Fibroblast of skin of left quadriceps (primary cell): ENCODE measurements around the gene AXIN2.

Experiments
- DNase-seq, 2 experiments: peaks; one replicate each; pipeline ENCODE4 v3.0.0-alpha.2; 2013; ENCODE audit warnings: low read depth in 2 of 2

The AXIN2 gene

GRCh38 chr17:65583921-65584603 is 22.6 kb upstream of the AXIN2 start:
- no peak for DNase-seq

DNA sequence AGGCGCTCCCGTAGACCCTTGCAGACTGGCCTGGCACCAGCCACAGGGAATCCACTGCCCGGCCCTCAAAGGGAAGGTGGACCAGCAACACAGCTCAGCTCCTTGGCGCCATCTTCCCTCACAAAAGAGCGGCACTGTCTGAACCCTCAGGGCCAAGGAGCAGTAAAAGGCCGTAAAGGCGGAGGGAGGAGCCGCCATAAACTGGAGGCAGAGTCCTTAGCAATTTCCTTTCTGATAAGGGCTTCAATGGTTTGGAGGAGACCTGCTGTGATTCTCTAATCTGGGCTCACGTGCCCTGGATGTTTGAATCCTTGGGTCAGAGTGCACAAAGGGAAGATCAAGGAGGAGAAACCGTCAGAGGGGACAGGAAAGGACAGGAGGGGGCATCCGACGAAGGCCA is 15.5 kb upstream of the AXIN2 start:
- no peak for DNase-seq

DNA sequence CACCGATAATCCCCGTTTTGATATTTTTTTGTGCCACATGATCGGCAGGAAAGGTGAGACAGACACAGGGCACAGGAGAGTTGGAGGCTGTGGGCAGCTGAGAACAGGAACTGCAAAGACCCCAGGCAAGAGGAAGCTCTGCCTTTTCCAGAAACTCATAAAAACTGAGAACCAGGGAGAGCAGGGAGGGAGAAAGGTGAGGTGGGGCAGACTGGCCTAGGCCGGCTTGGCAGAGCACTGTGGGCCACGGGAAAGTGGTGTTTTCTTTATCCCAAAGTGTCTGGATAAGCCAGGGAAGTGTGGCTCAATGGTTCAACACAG is 11.8 kb upstream of the AXIN2 start:
- no peak for DNase-seq

DNA sequence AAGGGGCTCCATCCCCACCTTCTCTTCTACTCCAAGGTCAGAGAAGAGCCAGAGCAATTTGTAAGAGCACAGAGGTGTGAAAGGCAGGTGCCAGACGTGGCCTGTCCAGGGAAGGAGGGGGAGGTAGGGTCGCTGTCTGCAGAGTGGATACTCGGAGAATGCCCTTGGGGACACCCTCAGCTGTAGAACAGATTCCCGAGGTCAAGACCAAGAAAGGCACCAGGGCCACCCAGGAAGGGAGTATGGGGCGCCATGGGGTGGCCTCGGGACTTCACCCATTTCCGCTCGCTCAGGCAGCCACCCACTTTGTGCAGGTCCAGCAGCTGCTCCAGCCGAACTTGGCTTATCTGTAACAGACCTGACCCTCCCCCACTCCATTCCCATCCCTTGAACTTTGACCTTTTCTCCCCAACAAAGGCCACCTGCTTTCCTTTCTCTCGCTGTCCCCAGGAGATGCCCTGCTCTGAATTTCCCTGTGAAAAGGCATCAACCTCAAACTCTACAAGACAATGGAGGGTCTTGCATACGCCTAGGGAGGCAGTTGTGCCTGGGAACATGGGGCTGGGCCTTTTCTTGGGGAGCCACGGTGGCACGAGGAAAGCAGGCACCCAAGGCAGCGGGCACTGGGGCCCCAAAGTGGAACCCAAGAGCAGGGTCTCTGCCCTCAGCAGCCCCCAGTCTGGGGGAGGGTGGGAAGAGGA is 11.3 kb upstream of the AXIN2 start:
- no peak for DNase-seq

DNA sequence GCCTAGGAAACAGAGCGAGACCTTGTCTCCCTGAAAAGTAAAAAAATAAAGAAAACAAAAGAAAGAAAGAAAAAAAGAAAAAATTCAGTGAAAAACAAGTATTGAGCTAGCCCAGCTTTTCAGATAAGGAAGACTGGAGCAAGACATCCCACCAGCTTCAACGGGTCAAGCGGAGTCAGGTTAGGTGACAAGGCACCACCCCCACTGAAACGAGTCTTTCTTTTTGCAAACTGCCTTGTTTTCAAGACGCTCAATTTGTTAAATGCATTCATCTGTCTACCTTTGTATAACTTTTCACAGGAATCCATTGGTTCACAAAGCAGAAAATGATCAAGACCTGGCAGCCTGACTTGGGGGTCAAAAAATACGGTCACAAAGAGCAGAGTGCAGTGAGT is 10.7 kb upstream of the AXIN2 start:
- DNase-seq, result no peak

- no peak for DNase-seq
These were observed 7.5 kb upstream of the AXIN2 start for GRCh38 chr17:65568918-65569317.

- DNase-seq, result no peak
These were observed 6.1 kb upstream of the AXIN2 start for GRCh38 chr17:65567566-65567965.

- DNase-seq, result no peak
These were observed 4.1 kb upstream of the AXIN2 start for GRCh38 chr17:65565559-65565958.

- no peak for DNase-seq
These were observed 3.3 kb upstream of the AXIN2 start for GRCh38 chr17:65564793-65565192.

GRCh38 chr17:65562206-65562531 is 721 bp upstream of the AXIN2 start:
- no peak for DNase-seq

DNA sequence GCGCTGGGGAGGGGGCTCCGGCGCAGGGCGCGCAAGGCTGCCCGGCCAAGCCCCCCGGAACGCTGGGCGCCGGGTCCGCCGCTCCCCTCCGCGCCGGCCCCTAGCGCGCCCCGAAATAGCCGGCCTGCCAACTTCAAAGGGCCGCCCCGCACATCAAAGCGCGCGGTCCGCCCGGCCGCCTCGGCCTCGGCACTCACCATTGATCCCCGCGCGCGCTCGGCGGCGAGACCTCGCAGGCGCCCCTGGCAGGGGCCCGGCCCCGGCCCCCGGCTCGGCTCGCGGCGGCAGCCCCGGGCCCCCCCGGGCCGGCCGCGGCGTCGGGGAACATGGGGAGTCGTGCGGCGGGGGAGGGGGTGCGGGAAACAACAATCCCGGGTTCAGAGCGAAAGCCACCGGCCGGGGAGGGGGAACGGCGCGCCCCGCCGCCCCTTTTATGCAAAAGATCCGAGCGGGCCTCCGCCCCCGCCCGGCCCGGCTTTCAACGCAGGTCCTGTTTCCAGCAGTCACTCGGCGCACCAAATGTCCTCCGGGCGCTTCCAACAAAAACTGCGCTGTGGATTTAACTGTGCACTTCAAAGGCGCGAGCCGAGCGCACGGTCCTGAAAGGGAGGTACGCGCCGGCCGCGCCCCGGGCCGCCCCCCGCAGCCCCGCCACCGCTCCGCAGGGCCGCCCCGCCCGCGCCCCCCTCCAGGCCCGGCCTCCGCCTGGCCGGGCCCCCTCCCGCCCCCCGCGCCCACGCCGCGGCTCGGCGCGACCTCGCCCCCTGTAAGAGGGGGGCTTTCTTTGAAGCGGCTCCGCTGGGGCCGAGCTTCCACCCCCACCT is 608 bp downstream of the AXIN2 start:
- peak; percentile 72 to 77 for DNase-seq

DNA sequence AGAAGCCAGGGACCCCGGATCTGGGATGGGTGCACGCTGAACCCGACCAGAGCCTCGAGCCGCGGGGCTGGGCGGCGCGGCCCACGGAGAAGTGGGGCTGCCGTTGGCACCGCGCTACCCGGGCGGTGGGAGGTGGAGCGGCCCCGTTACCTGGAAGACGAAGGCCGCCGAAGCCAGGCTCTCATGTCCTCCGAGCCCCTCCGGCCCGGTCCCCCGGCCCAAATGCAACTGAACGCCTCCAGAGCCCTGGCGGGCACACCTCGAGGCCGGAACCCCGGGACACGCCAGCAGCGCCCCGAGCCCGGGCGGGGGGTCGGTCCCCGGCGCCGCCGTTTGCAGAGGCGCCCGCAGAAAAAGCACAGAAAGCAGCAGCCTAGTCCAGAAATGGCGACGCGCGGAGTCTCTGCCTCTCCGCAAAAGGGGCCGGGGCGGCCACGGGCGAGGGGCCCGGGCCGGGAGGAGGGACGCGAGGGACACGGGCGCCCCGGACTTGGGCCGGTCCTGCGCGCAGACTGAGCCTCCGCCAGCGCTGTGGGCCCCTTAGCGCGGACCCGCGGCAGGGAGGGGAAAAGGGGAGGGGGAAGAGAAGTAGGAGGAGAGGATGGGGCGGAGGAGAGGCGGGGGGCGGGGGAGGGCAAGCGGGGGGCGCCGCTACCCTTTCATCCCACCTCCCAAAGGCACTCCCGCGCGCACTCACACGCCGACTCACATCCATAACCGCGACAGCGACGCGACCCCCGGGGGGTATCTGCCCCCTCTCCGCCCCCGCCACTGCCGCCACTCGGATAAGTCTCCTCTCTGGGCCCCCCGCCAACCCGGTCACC is 1.4 kb downstream of the AXIN2 start:
- DNase-seq, result no peak

DNA sequence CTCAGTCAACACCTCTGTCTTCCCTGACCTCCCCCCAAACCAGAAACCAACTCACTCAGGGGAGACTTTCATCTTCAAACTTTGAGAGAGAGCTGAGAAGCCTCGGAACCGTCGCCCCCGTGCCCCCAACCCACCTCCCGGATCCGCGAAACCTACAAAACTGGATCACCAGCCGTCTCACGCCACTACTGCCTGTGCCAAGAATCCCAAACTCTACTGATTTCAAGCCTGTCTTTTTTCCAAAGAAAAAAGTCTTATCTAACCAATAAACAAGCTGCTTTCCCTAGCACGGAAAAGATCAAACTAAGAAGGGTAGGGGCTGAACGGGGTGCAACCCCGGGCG is 2.0 kb downstream of the AXIN2 start:
- no peak for DNase-seq

DNA sequence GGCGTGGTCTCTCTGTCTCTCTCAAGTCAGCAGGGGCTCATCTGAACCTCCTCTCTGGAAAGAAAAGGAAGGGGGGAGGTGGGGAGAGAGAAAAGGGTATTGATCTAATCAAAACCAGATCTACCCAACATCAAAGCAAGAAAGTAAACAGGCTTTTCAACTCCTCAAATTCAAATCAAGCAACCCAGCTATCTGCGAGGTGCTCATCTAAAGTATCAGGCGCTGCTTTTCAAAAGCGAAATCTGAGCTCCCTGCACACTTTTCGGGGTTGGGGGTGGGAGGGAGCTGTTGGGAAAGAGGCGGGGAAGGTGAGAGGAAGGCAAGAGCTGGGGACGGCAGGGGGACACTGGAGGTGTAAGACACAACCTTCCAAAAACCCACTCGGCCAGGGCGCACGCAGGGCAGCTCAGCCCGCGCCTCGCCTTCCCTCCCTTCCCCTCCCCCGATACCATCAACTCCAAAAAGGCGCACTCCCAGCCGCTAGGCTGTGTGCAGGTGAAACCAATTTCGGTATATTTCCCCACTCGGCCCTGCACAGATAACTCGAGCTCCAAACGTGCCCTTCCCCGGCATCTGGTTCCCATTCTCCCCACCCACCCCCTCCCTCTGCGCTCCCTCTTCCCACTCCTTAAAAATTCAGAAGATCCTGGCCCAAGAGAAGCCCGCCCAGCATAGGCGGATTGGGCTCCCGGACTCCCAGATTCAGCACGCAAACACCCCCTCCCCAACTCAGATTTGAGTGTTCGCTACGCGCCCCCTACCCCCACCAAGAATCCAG is 2.6 kb downstream of the AXIN2 start:
- no peak for DNase-seq

DNA sequence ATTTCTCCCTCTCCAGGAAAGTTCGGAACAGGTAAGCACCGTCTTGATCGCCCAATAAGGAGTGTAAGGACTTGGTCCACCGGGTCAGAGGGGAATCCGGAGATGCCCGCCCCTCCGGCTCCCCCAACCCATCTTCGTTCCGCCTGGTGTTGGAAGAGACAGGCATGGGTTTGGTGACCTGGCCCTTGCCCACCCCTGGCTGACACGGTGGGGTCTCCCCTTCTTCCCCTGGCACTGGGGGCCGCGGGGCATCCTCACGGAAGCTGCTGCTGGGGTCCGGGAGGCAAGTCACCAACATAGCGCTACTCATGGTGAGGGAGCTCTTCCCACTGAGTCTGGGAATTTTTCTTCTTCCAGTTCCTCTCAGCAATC is 3.2 kb downstream of the AXIN2 start:
- DNase-seq, result no peak

GRCh38 chr17:65557349-65558310 is 3.8 kb downstream of the AXIN2 start:
- DNase-seq, result peak in 1 of 2 experiments; percentile 33

DNA sequence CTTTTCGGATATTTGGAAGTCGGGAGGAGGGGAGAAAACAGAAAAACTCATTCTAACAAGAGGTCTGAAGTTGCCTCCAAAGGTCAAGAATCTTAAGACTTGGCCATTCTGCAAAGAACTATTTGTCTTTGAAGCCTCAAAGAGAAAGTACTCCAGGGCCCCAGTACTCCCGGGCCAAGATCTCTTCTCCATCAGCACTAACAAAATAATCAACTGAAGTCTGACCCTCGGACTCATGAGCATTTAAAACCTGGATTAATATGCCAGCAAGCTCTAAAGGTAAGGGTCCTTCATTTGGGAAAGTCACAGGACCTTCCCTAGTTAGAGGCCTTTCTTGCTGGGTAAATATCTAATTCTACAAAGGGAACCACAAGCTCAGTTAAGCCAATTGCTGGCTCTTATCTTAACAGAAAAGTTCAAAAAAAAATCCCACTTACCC is 4.5 kb downstream of the AXIN2 start:
- DNase-seq, result no peak

- DNase-seq, result peak in 1 of 2 experiments; percentile 56
These were observed 5.2 kb downstream of the AXIN2 start for GRCh38 chr17:65556014-65556909.

DNA sequence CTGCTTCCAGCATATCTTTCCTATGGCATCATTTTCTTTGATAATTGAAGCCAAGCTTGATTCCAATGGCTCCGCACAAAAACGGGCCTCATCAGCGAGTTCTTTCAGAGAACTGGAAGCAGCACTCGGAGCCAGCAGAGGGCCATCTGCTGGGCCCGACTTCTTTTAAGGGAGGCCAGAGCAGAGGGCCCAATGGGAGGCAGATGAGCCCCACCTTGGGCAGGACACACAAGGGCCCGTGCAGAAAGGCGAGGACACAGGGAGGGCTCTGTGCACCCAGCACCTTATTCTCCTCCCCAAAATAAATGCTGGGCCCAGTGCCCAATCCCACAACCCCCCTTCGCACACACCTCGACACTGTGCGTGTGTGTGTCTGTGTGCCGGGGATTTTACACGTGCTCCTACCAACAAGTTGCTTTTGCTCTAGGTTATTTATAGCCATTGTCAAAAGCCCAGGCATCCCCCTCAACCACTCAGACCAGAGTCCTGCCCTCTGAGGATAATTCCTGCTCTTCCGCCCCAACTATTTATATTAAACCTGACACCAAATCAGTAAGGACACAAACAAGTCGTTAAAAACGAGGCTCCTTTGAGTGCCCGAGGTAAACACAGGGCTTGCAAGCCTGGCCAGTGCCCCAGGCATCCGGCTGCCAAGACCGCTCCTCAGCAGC is 6.8 kb downstream of the AXIN2 start:
- DNase-seq, result peak in 1 of 2 experiments; percentile 50
